MM.1S (cell line): ENCODE results near the gene COQ9.

Experiments
- DNase-seq: peaks from one replicate; pipeline ENCODE4 v3.0.0-alpha.2; 2015
- H2AFZ ChIP-seq: fragments of 300-600 bp; sonication (generic); 2 replicates; pipeline ENCODE4 v1.6.0; 2016; ENCODE audit warnings: antibody characterized with exemption, low read length
- H3F3A ChIP-seq: fragments of 300-600 bp; sonication (generic); 2 replicates; pipeline ENCODE4 v1.6.1; 2016; ENCODE audit warnings: mild to moderate bottlenecking, antibody characterized with exemption, low read length, moderate library complexity, mixed read lengths; ENCODE audit not compliant: insufficient read depth
- H3K27ac ChIP-seq: fragments of 300-600 bp; sonication (generic); 2 replicates; pipeline ENCODE4 v1.5.1; 2016; ENCODE audit warnings: mild to moderate bottlenecking, low read length
- H3K27me3 ChIP-seq: fragments of 300-600 bp; sonication (generic); replicated peaks from 2 replicates; pipeline ENCODE4 v1.6.0; 2016; ENCODE audit warnings: low read length; ENCODE audit not compliant: insufficient read depth
- H3K36me3 ChIP-seq: fragments of 300-600 bp; sonication (generic); replicated peaks from 2 replicates; pipeline ENCODE4 v1.6.1; 2016; ENCODE audit warnings: mild to moderate bottlenecking, low read length, mixed read lengths; ENCODE audit not compliant: insufficient read depth
- H3K4me1 ChIP-seq: fragments of 300-600 bp; sonication (generic); 2 replicates; pipeline ENCODE4 v1.6.1; 2016; ENCODE audit warnings: low read length, mixed read lengths
- H3K4me2 ChIP-seq: fragments of 300-600 bp; sonication (generic); 2 replicates; pipeline ENCODE4 v1.6.0; 2016; ENCODE audit warnings: low read depth, low read length
- H3K4me3 ChIP-seq: fragments of 300-600 bp; sonication (generic); 2 replicates; pipeline ENCODE4 v1.5.1; 2016; ENCODE audit warnings: low read length, mixed read lengths
- H3K79me2 ChIP-seq: fragments of 300-600 bp; sonication (generic); 2 replicates; pipeline ENCODE4 v1.6.1; 2016; ENCODE audit warnings: mixed run types, low read length, mixed read lengths
- H3K9ac ChIP-seq: fragments of 300-600 bp; sonication (generic); 2 replicates; pipeline ENCODE4 v1.6.1; 2016; ENCODE audit warnings: low read length, mixed read lengths
- H3K9me2 ChIP-seq: fragments of 300-600 bp; sonication (generic); replicated peaks from 2 replicates; pipeline ENCODE4 v1.6.1; 2016; ENCODE audit warnings: mild to moderate bottlenecking, low read length, mixed read lengths; ENCODE audit not compliant: insufficient read depth
- H3K9me3 ChIP-seq: fragments of 300-600 bp; sonication (generic); replicated peaks from 2 replicates; pipeline ENCODE4 v1.6.1; 2016; ENCODE audit warnings: mild to moderate bottlenecking, low read length, mixed read lengths; ENCODE audit not compliant: insufficient read depth
- H4K20me1 ChIP-seq: fragments of 300-600 bp; sonication (generic); 2 replicates; pipeline ENCODE4 v1.6.1; 2016; ENCODE audit warnings: mild to moderate bottlenecking, low read length, moderate library complexity, mixed read lengths; ENCODE audit not compliant: insufficient read depth
- CTCF ChIP-seq: fragments of 300-600 bp; sonication (generic); IDR thresholded peaks from 2 replicates; pipeline ENCODE4 v1.5.1; 2016; ENCODE audit warnings: antibody characterized with exemption, low read length, mixed read lengths
- EZH2 ChIP-seq: fragments of 300-600 bp; sonication (generic); optimal IDR thresholded peaks from 2 replicates; pipeline ENCODE3; 2017; ENCODE audit warnings: low read depth, mild to moderate bottlenecking, antibody characterized with exemption, low read length, mixed read lengths
- EZH2phosphoT487 ChIP-seq: fragments of 300-600 bp; sonication (generic); IDR thresholded peaks from 2 replicates; pipeline ENCODE4 v1.6.1; 2018; ENCODE audit warnings: antibody characterized with exemption, low read length

Gene COQ9

DNA sequence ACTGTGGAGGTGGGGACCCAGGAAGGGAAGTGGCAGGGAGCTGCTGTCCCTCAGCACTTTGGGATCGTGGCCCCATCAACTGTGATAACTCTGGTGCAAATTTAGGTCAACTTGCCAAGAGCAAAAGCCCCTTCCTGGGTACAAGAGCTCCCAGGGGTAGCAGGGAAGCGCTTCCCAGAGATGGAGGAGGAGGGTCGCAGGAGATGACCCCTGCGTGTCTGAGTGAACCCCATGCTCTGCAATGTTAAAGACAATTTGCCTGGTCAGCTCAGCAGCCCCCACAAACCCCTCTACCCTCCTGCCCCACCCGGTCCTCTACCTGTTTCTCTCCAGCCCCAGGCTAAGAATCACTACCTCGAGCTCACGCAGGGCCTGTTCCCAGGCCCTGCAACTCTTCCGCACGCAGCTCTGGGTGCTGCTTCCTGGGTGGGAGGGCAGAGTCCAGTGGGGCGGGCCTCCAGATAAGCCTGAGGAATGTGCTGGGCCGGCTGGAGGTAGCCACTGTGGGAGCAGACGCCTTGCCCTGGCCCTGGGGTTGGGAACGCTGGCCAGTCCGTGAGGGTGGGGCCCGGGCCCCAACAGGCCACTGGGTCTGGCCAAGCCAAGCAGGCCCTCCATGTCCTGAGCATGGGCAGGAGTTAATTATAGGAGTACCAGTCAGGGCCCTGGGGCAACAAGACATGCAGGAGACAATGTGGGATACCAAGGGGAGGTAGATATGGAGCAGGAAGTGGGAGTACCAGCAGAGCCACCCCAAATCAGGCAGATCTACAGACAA lies 32.9 kb downstream of the COQ9 start:
- no peaks in the 10 kb centered on the region for H4K20me1 ChIP-seq
- no peak overlapping the region for H3K9ac ChIP-seq
- H3K36me3 ChIP-seq = no peaks in the 10 kb centered on the region
- no peak overlapping the region for H3K4me2 ChIP-seq
- H3K27me3 ChIP-seq = 0 out of 2 replicates have a peak, but pooled peaks cover 3% of the 10 kb centered on the region
- TF ChIP-seq EZH2phosphoT487 (no peak), EZH2 (no peak), CTCF (no peak)
- no peaks in the 10 kb centered on the region for H3F3A ChIP-seq
- H3K79me2 ChIP-seq = no peaks in the 10 kb centered on the region
- peaks cover 9% of the 10 kb centered on the region; the same call in 1 of the 2 replicates for H3K4me1 ChIP-seq
- no peak overlapping the region for H3K27ac ChIP-seq
- H3K9me3 ChIP-seq = no peaks in the 10 kb centered on the region
- H3K4me3 ChIP-seq = no peak overlapping the region
- H2AFZ ChIP-seq = no peak overlapping the region
- no peaks in the 10 kb centered on the region for H3K9me2 ChIP-seq
- no peak for DNase-seq

DNA sequence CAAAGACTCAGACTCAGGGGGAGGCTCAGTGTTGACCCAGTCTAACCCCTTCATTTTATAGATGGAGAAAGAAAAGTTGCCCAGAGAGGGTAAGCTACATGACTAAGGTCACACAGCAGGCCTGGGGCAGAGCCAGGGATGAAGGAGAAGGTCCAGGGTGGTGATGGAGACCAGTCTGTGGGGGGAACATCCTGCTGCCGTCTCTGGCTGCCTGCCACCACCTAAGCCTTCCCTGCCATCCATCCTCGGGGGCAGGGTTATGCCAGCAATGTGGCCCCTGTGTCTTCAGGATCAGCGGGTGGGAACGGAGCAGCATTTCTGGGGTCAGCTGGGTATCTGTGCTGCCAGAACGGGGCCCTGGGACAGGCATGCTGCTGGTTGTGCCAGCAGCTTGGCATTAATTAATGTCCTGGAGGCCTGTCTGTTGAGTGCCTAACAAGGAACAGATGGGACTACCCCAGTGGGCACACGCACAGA lies 33.5 kb downstream of the COQ9 start:
- H3K4me3 ChIP-seq = no peak overlapping the region
- H3K27ac ChIP-seq = no peak overlapping the region
- H2AFZ ChIP-seq = no peak overlapping the region
- DNase-seq = no peak
- no peaks in the 10 kb centered on the region for H3K9me2 ChIP-seq
- no peak overlapping the region for H3K4me2 ChIP-seq
- TF ChIP-seq EZH2phosphoT487 (no peak), EZH2 (no peak), CTCF (no peak)
- no peaks in the 10 kb centered on the region for H4K20me1 ChIP-seq
- 0 out of 2 replicates have a peak, but pooled peaks cover 3% of the 10 kb centered on the region for H3K27me3 ChIP-seq
- peaks cover 9% of the 10 kb centered on the region; the same call in 1 of the 2 replicates for H3K4me1 ChIP-seq
- no peaks in the 10 kb centered on the region for H3K36me3 ChIP-seq
- no peaks in the 10 kb centered on the region for H3F3A ChIP-seq
- no peak overlapping the region for H3K9ac ChIP-seq
- no peaks in the 10 kb centered on the region for H3K9me3 ChIP-seq
- no peaks in the 10 kb centered on the region for H3K79me2 ChIP-seq

- Histone ChIP-seq H3K36me3 (no peaks in the 10 kb centered on the region), H4K20me1 (no peaks in the 10 kb centered on the region), H3K4me2 (no peak overlapping the region), H3K27me3 (0 out of 2 replicates have a peak, but pooled peaks cover 3% of the 10 kb centered on the region), H3K27ac (no peak overlapping the region), H3K9ac (no peak overlapping the region), H2AFZ (no peak overlapping the region), H3F3A (no peaks in the 10 kb centered on the region), H3K4me3 (no peak overlapping the region), H3K9me2 (no peaks in the 10 kb centered on the region), H3K9me3 (no peaks in the 10 kb centered on the region), H3K79me2 (no peaks in the 10 kb centered on the region), H3K4me1 (peaks cover 3% of the 10 kb centered on the region; the same call in 1 of the 2 replicates)
- no peak for DNase-seq
- TF ChIP-seq EZH2 (no peak), CTCF (no peak), EZH2phosphoT487 (no peak)
These were observed 34.1 kb downstream of the COQ9 start for GRCh38 chr16:57481421-57481820.
